ENCODE results near the gene ACSS1.

DNA sequence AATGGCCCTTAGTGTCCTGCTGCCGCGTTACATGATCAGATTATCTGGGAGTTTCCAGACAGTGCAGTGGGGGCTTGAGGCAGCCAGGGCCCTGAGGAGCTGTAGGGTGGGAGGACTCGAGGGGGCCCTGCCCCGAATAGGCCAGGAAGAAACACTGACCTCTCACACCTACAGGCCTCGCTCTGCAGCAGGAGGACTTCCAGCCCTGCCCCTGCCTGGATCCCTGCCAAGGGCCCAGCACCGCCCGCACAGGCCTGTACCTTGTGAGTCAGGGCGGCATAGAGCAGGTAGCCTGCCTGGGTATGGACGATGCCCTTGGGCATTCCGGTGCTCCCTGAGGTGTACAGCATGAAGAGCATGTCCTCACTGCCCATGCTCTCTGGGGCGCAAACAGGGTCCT, 35.3 kb downstream of the ACSS1 start:
- TF ChIP-seq CTCF (IDR thresholded peaks at IDR 0.05; ENCODE audit: insufficient read depth, low read length) (no peak), POLR2AphosphoS5 (IDR thresholded peaks at IDR 0.05; ENCODE audit: low read depth) (no peak)
